Measurements from ENCODE around the gene ADCY3.

- TF ChIP-seq TCF12 (IDR thresholded peaks at IDR 0.05; ENCODE audit: low read depth) (no peak), RAD21 (IDR thresholded peaks at IDR 0.05; ENCODE audit: low read depth) (no peak), TEAD4 (IDR thresholded peaks at IDR 0.05) (no peak), EGR1 (IDR thresholded peaks at IDR 0.05) (no peak), REST (IDR thresholded peaks at IDR 0.05; ENCODE audit: low read depth) (no peak), CEBPB (IDR thresholded peaks at IDR 0.05) (no peak)
These were observed 83.3 kb downstream of the ADCY3 start for GRCh38 chr2:24836706-24837105.
